Midbrain (tissue), 1 donor: ENCODE data around the gene MAN1C1.

Experiments
- DNase-seq: peaks from one replicate; lab custom pipeline; 2025; lab: John Stamatoyannopoulos, UW

MAN1C1 gene

GRCh38 chr1:25614501-25615171 lies 2.0 kb upstream of the MAN1C1 start:
- no peak for DNase-seq

- no peak for DNase-seq
Measured at GRCh38 chr1:25615172-25615541, 1.4 kb upstream of the MAN1C1 start.

DNA sequence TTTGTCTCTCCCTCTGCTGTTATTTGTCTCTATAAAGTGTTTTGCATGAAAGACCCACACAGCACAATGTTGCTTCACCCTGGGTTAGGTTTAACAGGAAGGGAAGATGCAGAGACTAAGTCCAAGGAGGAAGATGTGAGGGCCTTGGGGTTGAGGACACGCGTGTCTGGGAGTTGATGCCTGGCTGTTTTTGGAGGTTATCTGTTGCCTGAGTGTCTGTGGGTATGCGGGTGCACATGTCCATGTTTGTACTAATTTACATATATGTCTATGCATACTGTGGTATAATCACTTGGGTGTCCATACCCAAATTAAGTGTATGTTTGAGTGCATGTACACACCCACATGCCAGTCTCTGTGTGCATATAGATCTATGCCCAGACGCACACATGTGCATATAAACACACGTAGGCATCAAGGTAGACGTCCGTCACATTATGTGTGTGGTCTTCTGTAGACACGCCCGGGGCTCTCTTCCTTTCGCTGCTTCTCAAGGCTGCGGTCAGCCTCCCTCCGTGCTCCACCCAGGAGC lies 962 bp upstream of the MAN1C1 start:
- DNase-seq: no peak

DNA sequence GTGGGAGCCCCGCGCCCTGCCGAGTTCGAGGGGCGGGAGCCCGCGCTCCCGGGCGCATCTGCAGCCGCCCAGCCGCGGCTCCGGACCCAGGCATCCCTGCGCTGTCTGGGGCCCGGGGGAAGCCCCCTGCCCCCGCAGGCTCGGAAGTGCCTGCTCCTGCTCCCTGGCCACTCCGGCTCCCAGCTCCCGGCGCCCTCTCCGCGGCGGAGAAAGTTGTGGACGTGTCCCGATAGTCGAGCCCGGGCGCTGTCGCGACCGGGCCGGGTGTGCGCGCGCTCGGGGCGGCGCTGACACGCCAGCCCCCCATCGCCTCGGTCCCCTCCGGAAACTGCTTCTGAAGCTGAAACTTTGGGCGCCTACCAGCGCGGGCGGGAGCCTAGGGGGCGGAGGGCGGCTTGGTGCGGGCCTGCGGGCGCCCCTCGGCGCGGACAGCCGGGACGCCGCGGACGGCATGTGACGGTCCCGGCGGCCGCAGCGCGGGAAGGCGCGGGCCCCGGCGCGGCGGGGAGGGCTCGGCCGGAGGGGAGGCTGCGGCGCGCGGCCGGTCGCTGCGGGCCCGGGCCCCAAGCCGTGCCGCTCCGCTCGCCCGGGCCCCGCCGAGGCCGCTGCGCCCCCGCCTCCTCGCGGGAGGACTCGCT lies 515 bp downstream of the MAN1C1 start:
- DNase-seq: no peak

GRCh38 chr1:25617625-25618432 lies 1.2 kb downstream of the MAN1C1 start:
- DNase-seq: no peak

- DNase-seq: no peak
Measured at GRCh38 chr1:25618433-25618808, 1.8 kb downstream of the MAN1C1 start.

GRCh38 chr1:25619101-25619890 lies 2.7 kb downstream of the MAN1C1 start:
- peak; percentile 64 for DNase-seq

DNA sequence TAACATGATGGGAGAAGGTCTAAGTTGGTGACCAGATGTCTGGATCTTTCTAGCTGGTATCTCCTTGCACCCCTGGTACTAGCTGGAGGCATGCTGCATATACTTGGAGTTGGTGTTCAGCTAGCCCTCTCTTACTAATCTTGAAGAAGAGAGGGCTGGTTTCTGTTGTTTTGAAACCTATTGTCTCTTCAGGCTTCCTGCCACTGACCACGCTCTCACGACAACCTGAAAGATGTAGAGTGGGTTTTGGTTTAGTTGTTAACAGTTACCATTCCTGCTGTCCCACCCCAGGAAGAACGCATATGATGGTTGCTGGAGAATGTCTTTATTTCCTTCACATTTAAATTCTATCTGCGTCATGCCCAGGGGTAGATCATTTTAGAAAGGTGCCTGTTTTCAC lies 3.6 kb downstream of the MAN1C1 start:
- no peak for DNase-seq

DNA sequence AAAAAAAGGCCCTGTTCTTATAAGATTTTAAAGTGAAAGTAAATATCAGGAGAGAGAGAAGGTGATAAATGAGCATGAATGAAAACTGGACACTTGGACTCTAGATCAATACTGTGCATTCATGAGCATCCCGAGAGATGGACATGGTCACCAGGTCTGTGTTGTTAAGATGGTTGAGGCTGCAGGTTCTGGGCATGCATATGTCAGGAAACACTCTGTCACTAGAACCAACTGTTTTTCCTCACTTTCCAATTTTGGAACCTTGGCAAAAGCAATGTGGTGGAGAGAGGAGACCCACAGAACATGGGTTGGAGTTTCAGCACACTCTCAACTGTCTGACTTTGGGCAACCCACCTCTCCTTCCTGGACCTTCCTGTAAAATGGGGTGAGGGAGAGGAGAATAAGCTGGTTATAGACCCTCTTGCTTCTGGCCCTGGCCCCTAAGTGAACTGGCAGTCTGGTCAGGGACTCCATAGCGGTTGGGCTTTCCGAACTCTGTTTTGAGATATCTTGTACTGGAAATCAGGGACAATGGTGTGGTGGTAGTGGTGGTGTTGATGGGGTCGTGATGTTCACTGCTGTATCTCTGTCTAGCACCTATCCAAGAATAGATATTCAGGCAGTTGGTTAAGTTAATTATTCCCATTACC lies 4.2 kb downstream of the MAN1C1 start:
- DNase-seq: no peak

DNA sequence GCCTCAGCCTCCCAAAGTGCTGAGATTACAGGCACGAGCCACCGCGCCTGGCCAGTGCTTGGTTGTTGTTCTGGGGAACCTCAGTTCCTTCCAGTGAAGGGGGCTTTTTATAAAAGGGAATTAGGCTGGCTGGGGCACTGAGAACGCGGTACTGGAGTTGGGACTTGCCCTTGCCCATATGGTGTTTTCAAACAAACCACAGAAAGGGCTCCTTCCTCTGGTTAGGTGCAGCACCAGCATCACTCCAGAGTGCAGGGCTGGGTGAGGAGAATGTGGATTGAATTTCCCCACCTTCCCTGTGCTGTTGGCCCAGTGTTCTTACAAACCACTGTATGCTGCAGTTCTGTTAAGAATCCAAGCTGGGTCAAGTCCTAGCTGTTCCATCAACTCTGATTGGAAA lies 5.3 kb downstream of the MAN1C1 start:
- DNase-seq: no peak

DNA sequence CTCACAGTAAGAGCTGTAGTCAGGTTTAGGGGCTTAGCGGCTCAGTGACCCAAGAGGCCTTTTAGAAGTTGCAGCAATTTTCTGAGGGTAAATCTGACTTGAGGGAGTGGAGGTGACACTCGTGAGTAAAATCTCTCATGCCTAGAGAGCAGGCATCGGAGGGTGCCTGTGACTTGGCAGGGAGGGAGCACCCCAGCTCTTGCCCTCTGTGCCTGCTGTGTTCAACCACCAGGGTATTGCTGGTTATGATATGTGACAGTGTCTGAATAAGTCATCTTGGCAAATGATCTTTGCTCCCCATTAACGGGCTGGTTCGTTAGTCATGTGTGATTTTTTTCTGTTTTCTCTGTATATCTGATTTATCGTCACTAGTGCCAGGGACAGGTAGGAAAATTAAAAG lies 5.9 kb downstream of the MAN1C1 start:
- no peak for DNase-seq

GRCh38 chr1:25623007-25623406 lies 6.4 kb downstream of the MAN1C1 start:
- DNase-seq: no peak

GRCh38 chr1:25623731-25624130 lies 7.1 kb downstream of the MAN1C1 start:
- no peak for DNase-seq

DNA sequence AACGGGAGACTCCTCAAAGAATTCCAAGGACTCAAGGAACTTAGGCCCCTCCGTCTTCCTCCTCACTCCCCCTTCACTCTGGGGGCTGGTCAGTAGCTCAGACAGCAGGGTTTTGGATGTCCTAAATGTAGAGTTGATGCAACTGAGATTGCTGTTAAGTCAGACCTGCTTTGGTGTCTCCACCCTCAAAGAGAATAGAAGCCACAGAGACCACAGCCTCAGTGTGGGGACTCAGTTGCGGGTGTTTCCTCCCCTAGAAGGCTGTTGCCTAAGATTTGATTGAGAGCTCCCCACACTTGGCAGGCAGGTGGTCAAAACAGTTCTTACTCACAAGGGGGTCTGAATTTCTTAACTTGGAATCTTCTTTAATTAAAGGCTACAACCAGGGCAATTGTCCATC lies 7.6 kb downstream of the MAN1C1 start:
- DNase-seq: no peak

GRCh38 chr1:25624604-25625003 lies 8.0 kb downstream of the MAN1C1 start:
- DNase-seq: no peak

GRCh38 chr1:25626018-25626417 lies 9.4 kb downstream of the MAN1C1 start:
- no peak for DNase-seq

GRCh38 chr1:25628741-25629421 lies 12.3 kb downstream of the MAN1C1 start:
- no peak for DNase-seq

- no peak for DNase-seq
Measured at GRCh38 chr1:25629836-25630235, 13.2 kb downstream of the MAN1C1 start.

- no peak for DNase-seq
Measured at GRCh38 chr1:25631750-25632485, 15.3 kb downstream of the MAN1C1 start.

DNA sequence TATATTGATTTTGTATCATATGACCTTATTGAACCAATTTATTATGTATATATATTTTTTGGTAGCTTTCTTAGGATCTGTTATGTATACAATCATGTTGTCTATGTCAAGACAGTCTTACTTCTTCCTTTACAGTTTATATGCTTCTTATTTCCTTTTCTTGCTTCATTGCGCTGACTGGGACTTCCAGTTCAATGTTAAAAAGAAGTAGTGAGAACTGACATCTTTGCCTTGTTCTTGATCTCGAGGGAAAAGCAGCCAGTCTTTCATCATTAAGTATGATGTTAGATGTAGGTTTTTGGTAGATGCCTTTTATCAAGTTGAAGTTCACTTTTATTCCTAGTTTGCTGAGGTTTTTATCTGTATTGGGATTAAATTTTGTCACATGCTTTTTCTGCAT lies 17.5 kb downstream of the MAN1C1 start:
- no peak for DNase-seq
